Testis (tissue), 3 donors: ENCODE results near the gene TTLL5. TPM values are rescaled to one million over a fixed set of nuclear protein-coding genes. Genes with fewer than 3 reads are reported as not detected.

Experiments used
- DNase-seq: peaks from one replicate; pipeline ENCODE4 v3.0.0-alpha.2; 2019
- H3K27ac ChIP-seq, 2 donors: fragments of 200-600 bp; sonication (generic); one replicate each; pipeline ENCODE4 v1.5.1; 2019
- H3K27me3 ChIP-seq: fragments of 200-600 bp; sonication (generic); one replicate; pipeline ENCODE4 v1.5.1; 2019
- H3K36me3 ChIP-seq: fragments of 200-600 bp; sonication (generic); one replicate; pipeline ENCODE4 v1.5.1; 2017; ENCODE audit warnings: low read depth; ENCODE audit errors: missing control alignments
- H3K4me1 ChIP-seq: fragments of 200-600 bp; sonication (generic); one replicate; pipeline ENCODE4 v1.5.1; 2019
- H3K4me3 ChIP-seq, 2 donors: fragments of 200-600 bp; sonication (generic); one replicate each; pipeline ENCODE4 v1.5.1; 2017 to 2019
- H3K9me3 ChIP-seq: fragments of 200-600 bp; sonication (generic); one replicate; pipeline ENCODE4 v1.5.1; 2017
- POLR2A ChIP-seq: fragments of 450-650 bp; IDR thresholded peaks from one replicate; pipeline ENCODE4 v1.6.1; 2017; ENCODE audit warnings: antibody characterized with exemption, mild to moderate bottlenecking, moderate library complexity
- WGBS, 2 donors: methylation state at CpG; one replicate each; pipeline ENCODE4 v1.1.5; 2018; 5-methylcytosine and 5-hydroxymethylcytosine counted together
- intact Hi-C: fragments of 100-400 bp; cut with DNase I; formaldehyde crosslinking; loops from one replicate; pipeline ENCODE4 v1.15.1; 2023; ENCODE audit warnings: low total_unique reads
- polyA plus RNA-seq: library from polyadenylated mRNA; stranded (reverse); fragments of 350-450 nt; fragmentation: Illumina TruSeq; extraction: RNeasy Lipid Tissue Mini Kit (QIAGEN cat#74804); gene quantifications from one replicate; pipeline ENCODE4 v1.2.3, GENCODE V29; 2014; ENCODE audit warnings: low read depth, low replicate concordance; ENCODE audit not compliant: insufficient read depth
- total RNA-seq, 2 donors: library from RNA; depleted of rRNA; stranded (reverse); fragments of >200 nt; gene quantifications; one replicate each; pipeline ENCODE4 v1.2.3, GENCODE V29; 2016
- TF ChIP-seq, protein P1 (sequence below), 3 experiments: fragments of 450-650 bp in 2 of 3; fragments of 200-600 bp in 1 of 3; sonication (generic) in 1 of 3; IDR thresholded peaks; one replicate each; pipeline ENCODE4 v1.5.1; 2016 to 2019; ENCODE audit warnings: antibody characterized with exemption in 3 of 3, mild to moderate bottlenecking in 2 of 3, moderate library complexity in 1 of 3

TTLL5 gene
- total and polyA plus RNA-seq, 3 donors from 2014 or later, result 112 to 318 (median 155) TPM

DNA sequence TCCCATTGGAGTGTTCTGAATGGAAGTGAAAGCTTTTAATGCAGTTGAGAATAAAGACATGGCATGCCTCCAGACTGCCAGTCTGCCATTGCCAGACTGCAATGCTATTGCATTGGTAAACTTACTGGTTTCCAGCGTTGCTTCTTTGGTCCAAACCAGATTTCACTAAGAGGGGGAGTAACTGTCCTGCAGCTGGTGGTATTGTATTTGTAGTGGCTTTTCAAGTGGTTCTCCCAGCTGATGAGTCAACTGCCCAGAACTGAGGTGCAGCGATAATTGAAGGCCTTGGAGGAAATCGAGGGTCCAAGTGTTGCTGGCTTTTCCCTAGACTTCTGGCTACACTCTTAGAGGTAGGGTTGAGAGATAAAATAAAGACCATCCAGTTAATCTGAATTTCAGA, 32.2 kb upstream of the TTLL5 start:
- H3K9me3 ChIP-seq, result no peaks in the 10 kb centered on the region
- no peak for TF ChIP-seq POLR2A
- TF ChIP-seq, protein P1, sequence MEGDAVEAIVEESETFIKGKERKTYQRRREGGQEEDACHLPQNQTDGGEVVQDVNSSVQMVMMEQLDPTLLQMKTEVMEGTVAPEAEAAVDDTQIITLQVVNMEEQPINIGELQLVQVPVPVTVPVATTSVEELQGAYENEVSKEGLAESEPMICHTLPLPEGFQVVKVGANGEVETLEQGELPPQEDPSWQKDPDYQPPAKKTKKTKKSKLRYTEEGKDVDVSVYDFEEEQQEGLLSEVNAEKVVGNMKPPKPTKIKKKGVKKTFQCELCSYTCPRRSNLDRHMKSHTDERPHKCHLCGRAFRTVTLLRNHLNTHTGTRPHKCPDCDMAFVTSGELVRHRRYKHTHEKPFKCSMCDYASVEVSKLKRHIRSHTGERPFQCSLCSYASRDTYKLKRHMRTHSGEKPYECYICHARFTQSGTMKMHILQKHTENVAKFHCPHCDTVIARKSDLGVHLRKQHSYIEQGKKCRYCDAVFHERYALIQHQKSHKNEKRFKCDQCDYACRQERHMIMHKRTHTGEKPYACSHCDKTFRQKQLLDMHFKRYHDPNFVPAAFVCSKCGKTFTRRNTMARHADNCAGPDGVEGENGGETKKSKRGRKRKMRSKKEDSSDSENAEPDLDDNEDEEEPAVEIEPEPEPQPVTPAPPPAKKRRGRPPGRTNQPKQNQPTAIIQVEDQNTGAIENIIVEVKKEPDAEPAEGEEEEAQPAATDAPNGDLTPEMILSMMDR (IDR thresholded peaks at IDR 0.05), result no peak
- H3K27me3 ChIP-seq, result no peaks in the 10 kb centered on the region
- no peak for DNase-seq
- H3K36me3 ChIP-seq, result no peaks in the 10 kb centered on the region
- intact Hi-C loops, result no loop called here
- no peak overlapping the region for H3K4me3 ChIP-seq
- peaks cover 39% of the 10 kb centered on the region for H3K4me1 ChIP-seq
- WGBS, 2 donors, result 71 to 83% methylated on average over 3 of the region's 3 CpGs
- H3K27ac ChIP-seq, result peak overlapping the region in 1 of 2 donors; percentile 5

- Histone ChIP-seq H3K27ac (peak overlapping the region; percentile 56 to 69), H3K27me3 (no peaks in the 10 kb centered on the region), H3K9me3 (no peaks in the 10 kb centered on the region), H3K36me3 (peaks cover 4% of the 10 kb centered on the region), H3K4me1 (peaks cover 36% of the 10 kb centered on the region), H3K4me3 (no peak overlapping the region)
- intact Hi-C loops, result no loop called here
- 79 to 87% methylated on average over 6 of the region's 6 CpGs for WGBS, 2 donors
- TF ChIP-seq, protein P1 (IDR thresholded peaks at IDR 0.05), result no peak
- no peak for TF ChIP-seq POLR2A
- DNase-seq, result no peak
These were observed 30.2 kb upstream of the TTLL5 start for GRCh38 chr14:75630695-75631452.

GRCh38 chr14:75631453-75631831, 29.6 kb upstream of the TTLL5 start:
- TF ChIP-seq POLR2A, result no peak
- TF ChIP-seq, protein P1 (IDR thresholded peaks at IDR 0.05), result no peak
- no peaks in the 10 kb centered on the region for H3K9me3 ChIP-seq
- H3K4me1 ChIP-seq, result peaks cover 36% of the 10 kb centered on the region
- peak; percentile 64 for DNase-seq
- 31 to 40% methylated on average over 5 of the region's 5 CpGs for WGBS, 2 donors
- peak overlapping the region; percentile 56 to 69 for H3K27ac ChIP-seq
- intact Hi-C loops, result no loop called here
- H3K36me3 ChIP-seq, result peaks cover 4% of the 10 kb centered on the region
- H3K4me3 ChIP-seq, result no peak overlapping the region
- no peaks in the 10 kb centered on the region for H3K27me3 ChIP-seq

- 85 to 96% methylated on average over 5 of the region's 5 CpGs for WGBS, 2 donors
- no peak overlapping the region for H3K4me3 ChIP-seq
- H3K9me3 ChIP-seq, result no peaks in the 10 kb centered on the region
- no peak for TF ChIP-seq POLR2A
- TF ChIP-seq, protein P1 (IDR thresholded peaks at IDR 0.05), result no peak
- H3K36me3 ChIP-seq, result peaks cover 4% of the 10 kb centered on the region
- peak overlapping the region in 1 of 2 donors; percentile 7 for H3K27ac ChIP-seq
- H3K4me1 ChIP-seq, result peaks cover 28% of the 10 kb centered on the region
- intact Hi-C loops, result no loop called here
- H3K27me3 ChIP-seq, result no peaks in the 10 kb centered on the region
- DNase-seq, result no peak
These were observed 26.2 kb upstream of the TTLL5 start for GRCh38 chr14:75634848-75635247.
